ENCODE results near the gene RPS4Y2.

DNA sequence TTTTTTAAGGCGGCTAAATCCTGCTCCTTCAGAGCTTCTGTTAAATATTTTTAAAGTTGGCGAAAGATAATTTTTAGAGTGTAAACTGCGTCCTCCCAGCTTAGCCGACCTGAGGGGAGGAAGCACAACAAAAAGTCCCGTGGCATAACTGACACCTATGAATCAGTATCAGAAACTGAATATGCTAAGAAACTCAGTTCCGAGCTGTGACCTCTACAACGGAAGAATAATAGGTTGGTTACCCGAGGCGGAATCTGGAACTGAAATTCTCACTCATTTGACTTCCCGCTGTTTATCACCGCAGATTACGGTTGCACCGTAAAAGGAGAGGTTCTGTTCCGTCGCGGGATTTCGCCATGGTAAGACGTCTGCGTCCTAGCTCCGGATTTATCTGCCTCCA, at the start of gene RPS4Y2:
- TF ChIP-seq CTCF (conservative IDR thresholded peaks at IDR 0.05) = no peak
- TF ChIP-seq ZFX (IDR thresholded peaks at IDR 0.05) = no peak

All from C4-2B (cell line).